ENCODE measurements around the gene TRAPPC2L.

DNA sequence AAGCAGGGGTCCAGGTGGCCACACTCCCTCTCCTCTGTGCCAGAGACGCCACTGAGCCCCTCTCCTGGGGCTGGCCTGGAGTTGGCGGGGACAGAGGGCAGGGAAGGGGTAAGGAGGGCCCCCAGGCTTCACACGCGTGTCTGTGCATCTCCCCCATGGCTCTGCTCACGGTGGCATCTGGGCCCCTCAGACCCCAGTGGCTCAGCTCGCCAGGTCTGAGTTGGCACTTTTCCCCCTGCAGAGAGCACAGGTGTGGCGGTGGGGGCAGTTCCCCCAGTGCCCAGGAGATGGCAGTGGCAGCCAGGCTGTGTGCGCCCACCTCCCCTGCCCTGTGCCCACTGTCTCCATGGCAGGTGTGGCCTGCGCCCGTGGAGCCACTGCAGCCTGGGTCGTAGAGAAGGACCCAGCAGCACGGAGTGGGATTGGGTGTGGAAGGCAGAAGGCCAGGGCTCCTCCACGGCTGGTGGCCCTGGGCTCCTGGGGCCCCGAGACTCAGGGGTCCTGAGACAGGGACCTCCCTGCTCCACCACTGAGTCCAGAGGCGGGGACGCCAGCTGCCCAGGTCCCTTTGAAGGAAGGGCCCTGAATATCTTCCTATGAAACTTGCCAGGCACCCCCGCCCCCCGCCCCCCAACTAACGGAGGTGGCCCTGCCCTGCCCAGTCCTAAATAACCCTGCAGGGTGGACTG lies 40.9 kb upstream of the TRAPPC2L start:
- TF ChIP-seq POLR2A (IDR thresholded peaks at IDR 0.05), result no peak
- TF ChIP-seq, protein P1, sequence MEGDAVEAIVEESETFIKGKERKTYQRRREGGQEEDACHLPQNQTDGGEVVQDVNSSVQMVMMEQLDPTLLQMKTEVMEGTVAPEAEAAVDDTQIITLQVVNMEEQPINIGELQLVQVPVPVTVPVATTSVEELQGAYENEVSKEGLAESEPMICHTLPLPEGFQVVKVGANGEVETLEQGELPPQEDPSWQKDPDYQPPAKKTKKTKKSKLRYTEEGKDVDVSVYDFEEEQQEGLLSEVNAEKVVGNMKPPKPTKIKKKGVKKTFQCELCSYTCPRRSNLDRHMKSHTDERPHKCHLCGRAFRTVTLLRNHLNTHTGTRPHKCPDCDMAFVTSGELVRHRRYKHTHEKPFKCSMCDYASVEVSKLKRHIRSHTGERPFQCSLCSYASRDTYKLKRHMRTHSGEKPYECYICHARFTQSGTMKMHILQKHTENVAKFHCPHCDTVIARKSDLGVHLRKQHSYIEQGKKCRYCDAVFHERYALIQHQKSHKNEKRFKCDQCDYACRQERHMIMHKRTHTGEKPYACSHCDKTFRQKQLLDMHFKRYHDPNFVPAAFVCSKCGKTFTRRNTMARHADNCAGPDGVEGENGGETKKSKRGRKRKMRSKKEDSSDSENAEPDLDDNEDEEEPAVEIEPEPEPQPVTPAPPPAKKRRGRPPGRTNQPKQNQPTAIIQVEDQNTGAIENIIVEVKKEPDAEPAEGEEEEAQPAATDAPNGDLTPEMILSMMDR (IDR thresholded peaks at IDR 0.05), result peak; percentile 53 to 72 (median 62)

All from heart left ventricle (tissue), 13 donors.